IMR-90 (cell line): ENCODE measurements around the gene MYL10. TPM values are rescaled to one million over a fixed set of nuclear protein-coding genes. Genes with fewer than 3 reads are reported as not detected.

Experiments
- ATAC-seq: fragments of 200-7000 bp; cut with Tn5 transposase; 2 replicates; pipeline ENCODE4 v1.9.1; 2020; ENCODE audit warnings: low read depth, mild to moderate bottlenecking, moderate library complexity
- BruUV-seq: library from RNA; stranded (reverse); fragments of 400-500 nt; replicated peaks from 2 replicates; lab custom pipeline; 2021; lab: Mats Ljungman, UMichigan
- CTCF ChIA-PET: fragments of 300-600 bp; formaldehyde crosslinking; extraction: SDS; loops from one replicate; lab custom pipeline; 2021; ENCODE audit warnings: antibody characterized with exemption; lab: Yijun Ruan, JAX
- POLR2A ChIA-PET: fragments of 300-600 bp; sonication (Branson Sonifier 250); formaldehyde crosslinking; loops from one replicate; lab custom pipeline; 2022; ENCODE audit warnings: antibody characterized with exemption; ENCODE audit not compliant: unreplicated experiment; lab: Charles Lee
- DNase-seq: peaks from one replicate; pipeline ENCODE4 v3.0.0; 2013
- H2AFZ ChIP-seq: replicated peaks from 2 replicates; pipeline ENCODE3; 2013; ENCODE audit warnings: low read length, mild to moderate bottlenecking; ENCODE audit not compliant: poor library complexity
- H2AK5ac ChIP-seq: 2 replicates; pipeline ENCODE4 v1.6.1; 2013; ENCODE audit warnings: low read depth, low read length, inconsistent platforms
- H2AK9ac ChIP-seq: replicated peaks from 2 replicates; pipeline ENCODE3; 2013; ENCODE audit warnings: mild to moderate bottlenecking, low read depth, low read length, moderate library complexity; ENCODE audit not compliant: poor library complexity
- H2BK120ac ChIP-seq: 2 replicates; pipeline ENCODE4 v1.6.1; 2013; ENCODE audit warnings: low read depth, low read length, inconsistent platforms
- H2BK15ac ChIP-seq: 3 replicates; pipeline ENCODE4 v1.6.1; 2013; ENCODE audit warnings: low read depth, low read length, inconsistent platforms
- H2BK20ac ChIP-seq: 2 replicates; pipeline ENCODE4 v1.6.1; 2013; ENCODE audit warnings: low read depth, mild to moderate bottlenecking, inconsistent platforms, low read length, moderate library complexity
- H2BK5ac ChIP-seq: 2 replicates; pipeline ENCODE4 v1.6.1; 2013; ENCODE audit warnings: mild to moderate bottlenecking, low read depth, low read length, inconsistent platforms; ENCODE audit not compliant: poor library complexity, severe bottlenecking
- H3K14ac ChIP-seq: replicated peaks from 2 replicates; pipeline ENCODE4 v1.6.1; 2013; ENCODE audit warnings: low read depth, low read length, inconsistent platforms
- H3K18ac ChIP-seq: 2 replicates; pipeline ENCODE4 v1.6.1; 2013; ENCODE audit warnings: low read depth, low read length, control low read depth
- H3K23ac ChIP-seq: 2 replicates; pipeline ENCODE4 v1.6.1; 2013; ENCODE audit warnings: low read depth, low read length, inconsistent platforms
- H3K27ac ChIP-seq: 2 replicates; pipeline ENCODE4 v1.5.1; 2013; ENCODE audit warnings: mild to moderate bottlenecking, control low read depth, low read length; ENCODE audit not compliant: insufficient read depth
- H3K27me3 ChIP-seq: 2 replicates; pipeline ENCODE4 v1.6.1; 2013; ENCODE audit warnings: low read length; ENCODE audit not compliant: control insufficient read depth, insufficient read depth
- H3K36me3 ChIP-seq: 2 replicates; pipeline ENCODE4 v1.6.1; 2013; ENCODE audit warnings: low read length, mixed read lengths; ENCODE audit not compliant: control insufficient read depth, insufficient read depth
- H3K4ac ChIP-seq: 2 replicates; pipeline ENCODE4 v1.6.1; 2013; ENCODE audit warnings: low read depth, low read length, inconsistent platforms
- H3K4me1 ChIP-seq: 2 replicates; pipeline ENCODE4 v1.6.1; 2013; ENCODE audit warnings: low read length, mixed read lengths; ENCODE audit not compliant: control insufficient read depth, insufficient read depth
- H3K4me2 ChIP-seq: 2 replicates; pipeline ENCODE4 v1.6.1; 2013; ENCODE audit warnings: low read depth, mild to moderate bottlenecking, control low read depth, low read length, moderate library complexity
- H3K4me3 ChIP-seq: 2 replicates; pipeline ENCODE4 v1.5.1; 2013; ENCODE audit warnings: low read depth, mild to moderate bottlenecking, control low read depth, low read length, moderate library complexity; ENCODE audit not compliant: insufficient read depth
- H3K56ac ChIP-seq: 2 replicates; pipeline ENCODE4 v1.6.1; 2013; ENCODE audit warnings: low read length, inconsistent platforms; ENCODE audit not compliant: insufficient read depth; ENCODE audit errors: extremely low read depth
- H3K79me1 ChIP-seq, 2 experiments: 2 replicates each; pipeline ENCODE4 v1.6.1; 2013; ENCODE audit warnings: low read length in 2 of 2, inconsistent platforms in 1 of 2, low read depth in 1 of 2
- H3K9ac ChIP-seq: 2 replicates; pipeline ENCODE4 v1.6.1; 2013; ENCODE audit warnings: low read depth, low read length, control low read depth
- H3K9me1 ChIP-seq: 2 replicates; pipeline ENCODE4 v1.6.1; 2013; ENCODE audit warnings: low read length, inconsistent platforms; ENCODE audit not compliant: insufficient read depth
- H3K9me3 ChIP-seq: 2 replicates; pipeline ENCODE4 v1.6.1; 2013; ENCODE audit warnings: low read length; ENCODE audit not compliant: control insufficient read depth, insufficient read depth
- H4K20me1 ChIP-seq: 2 replicates; pipeline ENCODE4 v1.6.1; 2013; ENCODE audit warnings: low read length, inconsistent platforms; ENCODE audit not compliant: insufficient read depth
- H4K5ac ChIP-seq: 2 replicates; pipeline ENCODE4 v1.6.1; 2013; ENCODE audit warnings: mild to moderate bottlenecking, low read depth, low read length, control low read depth
- H4K8ac ChIP-seq, 2 experiments: 2 replicates each; pipeline ENCODE4 v1.6.1; 2013; ENCODE audit warnings: low read depth in 2 of 2, low read length in 2 of 2, control low read depth in 1 of 2, inconsistent platforms in 1 of 2
- H4K91ac ChIP-seq: 2 replicates; pipeline ENCODE4 v1.6.1; 2013; ENCODE audit warnings: low read depth, low read length, inconsistent platforms; ENCODE audit not compliant: insufficient read depth
- BHLHE40 ChIP-seq: fragments of 150-350 bp; IDR thresholded peaks from 2 replicates; pipeline ENCODE4 v1.6.1; 2016; ENCODE audit warnings: mild to moderate bottlenecking, low read depth, low read length
- CEBPB ChIP-seq: IDR thresholded peaks from 2 replicates; pipeline ENCODE4 v1.6.1; 2012; ENCODE audit warnings: low read depth, low read length, improper control_type of control experiment
- CHD1 ChIP-seq: IDR thresholded peaks from 2 replicates; pipeline ENCODE4 v1.6.1; 2012; ENCODE audit warnings: low read depth, low read length, improper control_type of control experiment
- FOS ChIP-seq: fragments of 150-350 bp; IDR thresholded peaks from 2 replicates; pipeline ENCODE4 v1.6.1; 2016; ENCODE audit warnings: low read depth, low read length
- MAFK ChIP-seq: IDR thresholded peaks from 2 replicates; pipeline ENCODE4 v1.6.1; 2012; ENCODE audit warnings: low read depth, low read length, improper control_type of control experiment
- MAZ ChIP-seq: IDR thresholded peaks from 2 replicates; pipeline ENCODE4 v1.6.1; 2012; ENCODE audit warnings: low read depth, mild to moderate bottlenecking, low read length, improper control_type of control experiment, moderate library complexity, borderline replicate concordance
- MXI1 ChIP-seq: IDR thresholded peaks from 2 replicates; pipeline ENCODE4 v1.6.1; 2012; ENCODE audit warnings: low read depth, mild to moderate bottlenecking, low read length, moderate library complexity, borderline replicate concordance
- NFE2L2 ChIP-seq: fragments of 150-350 bp; IDR thresholded peaks from 2 replicates; pipeline ENCODE4 v1.6.1; 2016; ENCODE audit warnings: low read depth, mild to moderate bottlenecking, low read length
- POLR2A ChIP-seq: IDR thresholded peaks from 2 replicates; pipeline ENCODE4 v1.6.1; 2012; ENCODE audit warnings: mild to moderate bottlenecking, low read depth, low read length
- RAD21 ChIP-seq: IDR thresholded peaks from 2 replicates; pipeline ENCODE4 v1.6.1; 2012; ENCODE audit warnings: low read length, improper control_type of control experiment
- RCOR1 ChIP-seq: IDR thresholded peaks from 2 replicates; pipeline ENCODE4 v1.6.1; 2012; ENCODE audit warnings: mild to moderate bottlenecking, low read length, improper control_type of control experiment; ENCODE audit not compliant: insufficient replicate concordance
- RFX5 ChIP-seq: IDR thresholded peaks from 2 replicates; pipeline ENCODE4 v1.8.0; 2012; ENCODE audit warnings: low read depth, mild to moderate bottlenecking, low read length, moderate library complexity
- SMC3 ChIP-seq: fragments of 150-350 bp; IDR thresholded peaks from 2 replicates; pipeline ENCODE4 v1.6.1; 2016; ENCODE audit warnings: low read depth, mild to moderate bottlenecking, antibody characterized with exemption, low read length, moderate library complexity
- WGBS, 2 experiments: methylation state at CpG; one replicate each; pipeline versions ENCODE4 v1.1.5 to v1.1.7; 2013; ENCODE audit warnings: missing lambda C conversion rate in 2 of 2; ENCODE audit not compliant: insufficient read length in 1 of 2; ENCODE audit errors: extremely low coverage in 2 of 2; 5-methylcytosine and 5-hydroxymethylcytosine counted together
- dilution Hi-C: fragments of 300-500 bp; cut with HindIII; formaldehyde crosslinking; loops from one replicate; pipeline ENCODE4 v1.14.3; 2018; ENCODE audit warnings: low sequenced_read_pairs; ENCODE audit not compliant: unreplicated experiment
- in situ Hi-C: fragments of 300-500 bp; cut with MboI; formaldehyde crosslinking; loops from 3 replicates; pipeline ENCODE4 v1.14.3; 2019; ENCODE audit warnings: low sequenced_read_pairs, inconsistent platforms, mixed read lengths
- intact Hi-C: fragments of 100-400 bp; cut with micrococcal nuclease; formaldehyde crosslinking; loops from 2 replicates; pipeline ENCODE4 v1.10.0; 2022
- polyA plus RNA-seq, 3 experiments: library from polyadenylated mRNA; depleted of rRNA; stranded (reverse); fragments of >200 nt; gene quantifications; 2 replicates each; pipeline ENCODE4 v1.2.3, GENCODE V29; 2012; ENCODE audit warnings: low replicate concordance in 1 of 3
- total RNA-seq: library from RNA; depleted of rRNA; stranded (reverse); fragments of >200 nt; gene quantifications from 2 replicates; pipeline ENCODE4 v1.2.3, GENCODE V29; 2012
- TF ChIP-seq, protein P1 (sequence below): conservative IDR thresholded peaks from 2 replicates; pipeline ENCODE4 v1.5.1; 2012; ENCODE audit warnings: mild to moderate bottlenecking, low read depth, low read length, improper control_type of control experiment
- TF ChIP-seq, protein P2 (sequence below): fragments of 150-350 bp; IDR thresholded peaks from 2 replicates; pipeline ENCODE4 v1.6.1; 2017; ENCODE audit warnings: mild to moderate bottlenecking, antibody characterized with exemption, low read length, low read depth
- TF ChIP-seq, protein P3 (sequence below): fragments of 150-350 bp; IDR thresholded peaks from 2 replicates; pipeline ENCODE4 v1.6.1; 2016; ENCODE audit warnings: low read depth, mild to moderate bottlenecking, low read length, moderate library complexity, borderline replicate concordance

The MYL10 gene
- total and polyA plus RNA-seq, 2 of the 4 experiments (the other 2 are of a cell fraction): not detected

DNA sequence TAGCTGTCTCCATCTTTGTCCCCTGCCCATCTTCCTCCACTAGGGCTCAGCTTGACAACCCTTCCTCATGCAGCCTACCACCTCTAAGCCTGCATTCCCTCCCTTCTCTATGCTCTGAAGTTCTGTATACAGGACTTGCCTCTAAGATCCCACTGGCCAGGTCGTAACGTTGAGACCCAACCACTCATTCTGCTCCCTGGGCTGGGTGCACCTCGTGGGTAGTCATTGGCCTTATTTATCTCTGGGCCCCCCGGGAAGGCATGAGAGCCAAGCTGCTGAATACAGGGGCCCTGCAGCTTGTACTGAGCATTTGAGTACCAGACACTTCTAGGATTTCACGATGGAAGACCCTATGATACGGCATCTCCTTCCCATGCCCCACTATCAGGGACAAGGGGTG, 31.2 kb downstream of the MYL10 start:
- ATAC-seq: no peak
- Histone ChIP-seq H3K23ac (no peak overlapping the region), H4K91ac (no peak overlapping the region), H3K36me3 (no peaks in the 10 kb centered on the region), H3K4me2 (no peak overlapping the region), H3K56ac (no peak overlapping the region), H3K4ac (no peak overlapping the region), H3K4me3 (no peak overlapping the region), H3K9me3 (peaks cover 3% of the 10 kb centered on the region), H3K18ac (no peak overlapping the region), H3K27me3 (peaks cover 25% of the 10 kb centered on the region), H2BK120ac (no peak overlapping the region), H3K9ac (no peak overlapping the region), H2BK5ac (no peak overlapping the region), H3K9me1 (no peaks in the 10 kb centered on the region), H2AK9ac (no peak overlapping the region), H2AK5ac (no peak overlapping the region), H3K4me1 (no peaks in the 10 kb centered on the region), H4K5ac (no peak overlapping the region), H2BK20ac (no peak overlapping the region), H3K14ac (no peak overlapping the region), H3K79me1 (no peaks in the 10 kb centered on the region), H4K8ac (no peak overlapping the region), H3K27ac (no peak overlapping the region), H2AFZ (no peak overlapping the region), H2BK15ac (no peak overlapping the region), H4K20me1 (no peaks in the 10 kb centered on the region)
- no peak for DNase-seq
- intact Hi-C loops (no loop called here), dilution Hi-C loops (no loop called here), in situ Hi-C loops (no loop called here)
- WGBS, 2 experiments: 100% methylated on average over 2 of the region's 6 CpGs; no CpG with 5 or more reads in 1 of the 2 experiments
- TF ChIP-seq MAZ (no peak), MAFK (no peak), MXI1 (no peak), SMC3 (no peak), BHLHE40 (no peak), FOS (no peak), POLR2A (no peak), CEBPB (no peak), RFX5 (no peak), CHD1 (no peak), NFE2L2 (no peak), RCOR1 (no peak), RAD21 (no peak)
- TF ChIP-seq, protein P1, sequence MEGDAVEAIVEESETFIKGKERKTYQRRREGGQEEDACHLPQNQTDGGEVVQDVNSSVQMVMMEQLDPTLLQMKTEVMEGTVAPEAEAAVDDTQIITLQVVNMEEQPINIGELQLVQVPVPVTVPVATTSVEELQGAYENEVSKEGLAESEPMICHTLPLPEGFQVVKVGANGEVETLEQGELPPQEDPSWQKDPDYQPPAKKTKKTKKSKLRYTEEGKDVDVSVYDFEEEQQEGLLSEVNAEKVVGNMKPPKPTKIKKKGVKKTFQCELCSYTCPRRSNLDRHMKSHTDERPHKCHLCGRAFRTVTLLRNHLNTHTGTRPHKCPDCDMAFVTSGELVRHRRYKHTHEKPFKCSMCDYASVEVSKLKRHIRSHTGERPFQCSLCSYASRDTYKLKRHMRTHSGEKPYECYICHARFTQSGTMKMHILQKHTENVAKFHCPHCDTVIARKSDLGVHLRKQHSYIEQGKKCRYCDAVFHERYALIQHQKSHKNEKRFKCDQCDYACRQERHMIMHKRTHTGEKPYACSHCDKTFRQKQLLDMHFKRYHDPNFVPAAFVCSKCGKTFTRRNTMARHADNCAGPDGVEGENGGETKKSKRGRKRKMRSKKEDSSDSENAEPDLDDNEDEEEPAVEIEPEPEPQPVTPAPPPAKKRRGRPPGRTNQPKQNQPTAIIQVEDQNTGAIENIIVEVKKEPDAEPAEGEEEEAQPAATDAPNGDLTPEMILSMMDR: no peak
- TF ChIP-seq, protein P2, sequence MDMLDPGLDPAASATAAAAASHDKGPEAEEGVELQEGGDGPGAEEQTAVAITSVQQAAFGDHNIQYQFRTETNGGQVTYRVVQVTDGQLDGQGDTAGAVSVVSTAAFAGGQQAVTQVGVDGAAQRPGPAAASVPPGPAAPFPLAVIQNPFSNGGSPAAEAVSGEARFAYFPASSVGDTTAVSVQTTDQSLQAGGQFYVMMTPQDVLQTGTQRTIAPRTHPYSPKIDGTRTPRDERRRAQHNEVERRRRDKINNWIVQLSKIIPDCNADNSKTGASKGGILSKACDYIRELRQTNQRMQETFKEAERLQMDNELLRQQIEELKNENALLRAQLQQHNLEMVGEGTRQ: no peak
- TF ChIP-seq, protein P3, sequence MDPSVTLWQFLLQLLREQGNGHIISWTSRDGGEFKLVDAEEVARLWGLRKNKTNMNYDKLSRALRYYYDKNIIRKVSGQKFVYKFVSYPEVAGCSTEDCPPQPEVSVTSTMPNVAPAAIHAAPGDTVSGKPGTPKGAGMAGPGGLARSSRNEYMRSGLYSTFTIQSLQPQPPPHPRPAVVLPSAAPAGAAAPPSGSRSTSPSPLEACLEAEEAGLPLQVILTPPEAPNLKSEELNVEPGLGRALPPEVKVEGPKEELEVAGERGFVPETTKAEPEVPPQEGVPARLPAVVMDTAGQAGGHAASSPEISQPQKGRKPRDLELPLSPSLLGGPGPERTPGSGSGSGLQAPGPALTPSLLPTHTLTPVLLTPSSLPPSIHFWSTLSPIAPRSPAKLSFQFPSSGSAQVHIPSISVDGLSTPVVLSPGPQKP: no peak
- CTCF ChIA-PET: no interaction called here
- no TSS peak for BruUV-seq
- POLR2A ChIA-PET: no interaction called here
